ENCODE results near the gene TAF7L.
"Not testable (repeated sequence)": the region's sequence is repeated elsewhere in the genome, so short reads cannot be mapped to it uniquely, and the experiment has no call there.

TAF7L gene

GRCh38 chrX:101290957-101291603 is at the start of gene TAF7L:
Gene TAF7L (minus strand): TSS chrX:101291334. CDS start chrX:101287543, 3,791 bp downstream.
- DNase-seq (ENCODE audit: low read depth): no peak
- no peak within 1 kb of the TSS for H3K4me3 ChIP-seq (ENCODE audit: low read depth, low read length)
- no peak for TF ChIP-seq CTCF (IDR thresholded peaks at IDR 0.05; ENCODE audit: low read depth, low read length, missing control alignments)

DNA sequence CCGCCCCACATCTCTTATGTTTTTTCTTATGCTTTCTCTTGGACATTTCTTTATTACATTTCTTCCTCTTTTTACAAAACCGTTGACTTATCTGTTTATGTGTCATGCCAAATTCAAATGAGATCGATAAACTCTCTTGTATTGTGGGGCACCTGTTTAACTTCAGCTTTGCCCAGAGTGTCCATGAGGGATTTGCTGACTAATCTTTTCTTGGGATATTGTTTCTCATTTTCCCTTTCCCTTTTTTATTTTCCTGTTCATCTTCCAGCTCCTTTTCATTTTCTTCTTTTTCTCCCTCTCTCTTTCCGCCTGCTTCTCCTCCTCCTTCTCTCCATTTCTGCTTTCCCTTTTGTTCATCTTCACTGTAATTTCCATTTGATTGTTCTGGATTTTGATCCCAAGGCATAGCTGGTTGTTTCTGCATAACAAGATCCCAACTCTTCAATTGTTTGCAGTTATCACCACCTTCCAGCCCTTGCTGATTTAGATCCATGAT is 46.7 kb upstream of the TAF7L start:
- H3K4me3 ChIP-seq (ENCODE audit: low read depth, low read length): no peak overlapping the region
- no peak for TF ChIP-seq CTCF (IDR thresholded peaks at IDR 0.05; ENCODE audit: low read depth, low read length, missing control alignments)
- no peak for DNase-seq (ENCODE audit: low read depth)

- DNase-seq (ENCODE audit: low read depth); H3K4me3 ChIP-seq (ENCODE audit: low read depth, low read length): not testable (repeated sequence)
Measured at GRCh38 chrX:101334310-101334709, 43.2 kb upstream of the TAF7L start.

- not testable (repeated sequence) for H3K4me3 ChIP-seq (ENCODE audit: low read depth, low read length); DNase-seq (ENCODE audit: low read depth)
Measured at GRCh38 chrX:101326600-101326999, 35.5 kb upstream of the TAF7L start.

GRCh38 chrX:101303790-101304189 is 12.7 kb upstream of the TAF7L start:
- H3K4me3 ChIP-seq (ENCODE audit: low read depth, low read length): no peak overlapping the region
- TF ChIP-seq CTCF (IDR thresholded peaks at IDR 0.05; ENCODE audit: low read depth, low read length, missing control alignments): no peak
- DNase-seq (ENCODE audit: low read depth): no peak

DNA sequence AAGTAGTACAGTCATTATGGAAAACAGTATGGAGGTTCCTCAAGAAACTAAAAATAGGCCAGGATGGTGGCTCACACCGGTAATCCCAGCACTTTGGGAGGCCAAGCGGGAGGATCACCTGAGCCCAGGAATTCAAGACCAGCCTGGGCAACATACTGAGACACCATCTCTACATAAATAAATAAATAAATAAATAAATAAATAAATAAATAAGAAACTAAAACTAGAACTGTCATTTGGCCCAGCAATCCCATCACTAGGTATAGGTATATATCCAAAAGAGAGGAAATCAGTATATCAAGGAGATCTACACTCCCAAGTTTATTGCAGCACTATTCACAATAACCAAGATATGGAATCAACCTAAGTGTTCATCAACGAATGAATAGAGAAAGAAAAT is 4.5 kb upstream of the TAF7L start:
- H3K4me3 ChIP-seq (ENCODE audit: low read depth, low read length); DNase-seq (ENCODE audit: low read depth): not testable (repeated sequence)

DNA sequence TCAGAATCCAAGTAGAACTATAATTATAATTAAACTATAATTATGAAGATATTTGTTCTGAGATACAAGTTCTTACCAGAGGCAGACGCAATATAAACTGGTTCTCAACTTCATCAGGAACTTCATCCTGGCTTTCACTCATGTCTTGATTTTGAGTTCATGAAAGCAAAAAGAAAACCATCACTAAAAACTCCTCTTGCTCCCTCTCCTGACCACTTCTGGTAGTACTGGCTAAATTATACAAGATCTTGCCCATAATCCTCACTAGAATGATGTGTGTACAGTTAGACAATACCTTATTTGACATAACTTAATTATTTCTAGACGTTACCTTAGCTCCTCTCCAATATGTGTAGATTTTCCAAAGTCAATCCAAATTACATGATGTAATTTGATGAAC is 3.7 kb downstream of the TAF7L start:
- TF ChIP-seq CTCF (IDR thresholded peaks at IDR 0.05; ENCODE audit: low read depth, low read length, missing control alignments): peak; percentile 41
- no peak overlapping the region for H3K4me3 ChIP-seq (ENCODE audit: low read depth, low read length)
- peak; percentile 4 for DNase-seq (ENCODE audit: low read depth)

DNA sequence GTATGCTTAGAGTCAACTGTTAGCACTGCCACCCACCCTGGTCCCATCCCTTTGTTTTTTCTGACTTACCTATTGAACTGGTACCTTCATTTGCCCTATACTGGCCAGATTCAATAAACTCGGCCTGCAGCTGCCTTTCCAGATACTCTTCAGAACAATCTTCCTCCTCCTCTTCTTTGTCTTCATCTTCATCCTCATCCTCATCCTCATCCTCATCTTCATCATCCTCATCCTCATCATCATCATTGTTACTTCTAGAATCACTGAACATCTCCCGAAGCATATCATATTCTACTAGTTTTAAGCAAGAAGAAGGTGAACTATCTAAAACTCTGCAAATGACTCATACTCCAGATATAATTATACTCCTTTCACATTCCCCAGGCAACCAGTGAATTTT is 14.9 kb downstream of the TAF7L start:
- DNase-seq (ENCODE audit: low read depth): no peak
- no peak for TF ChIP-seq CTCF (IDR thresholded peaks at IDR 0.05; ENCODE audit: low read depth, low read length, missing control alignments)
- no peak overlapping the region for H3K4me3 ChIP-seq (ENCODE audit: low read depth, low read length)
